ENCODE results near the gene CFC1.
"Not testable (repeated sequence)": the region's sequence is repeated elsewhere in the genome, so short reads cannot be mapped to it uniquely, and the experiment has no call there.

The CFC1 gene

GRCh38 chr2:130582970-130583369 lies 16.4 kb downstream of the CFC1 start:
- not testable (repeated sequence) for DNase-seq

DNA sequence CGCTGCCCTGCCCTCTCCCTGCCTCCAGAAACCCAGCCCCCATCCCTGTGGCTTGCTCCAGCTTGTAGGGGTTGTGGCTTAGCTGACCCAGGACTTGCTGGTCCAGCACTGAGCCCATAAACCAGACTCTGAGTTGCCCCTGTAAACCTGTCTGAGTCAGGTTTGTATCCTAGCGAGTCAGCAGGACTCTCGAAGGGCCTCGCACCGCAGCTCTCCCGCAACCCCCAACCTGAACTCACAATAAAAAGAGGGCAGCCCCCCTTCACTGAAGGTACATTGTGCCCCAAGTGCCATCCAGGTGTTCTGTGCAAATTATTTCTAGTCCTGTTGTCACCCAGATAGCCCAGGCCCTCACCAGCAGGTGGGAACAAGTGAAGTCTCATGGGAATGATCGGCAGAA lies 17.9 kb downstream of the CFC1 start:
- DNase-seq, result not testable (repeated sequence)

DNA sequence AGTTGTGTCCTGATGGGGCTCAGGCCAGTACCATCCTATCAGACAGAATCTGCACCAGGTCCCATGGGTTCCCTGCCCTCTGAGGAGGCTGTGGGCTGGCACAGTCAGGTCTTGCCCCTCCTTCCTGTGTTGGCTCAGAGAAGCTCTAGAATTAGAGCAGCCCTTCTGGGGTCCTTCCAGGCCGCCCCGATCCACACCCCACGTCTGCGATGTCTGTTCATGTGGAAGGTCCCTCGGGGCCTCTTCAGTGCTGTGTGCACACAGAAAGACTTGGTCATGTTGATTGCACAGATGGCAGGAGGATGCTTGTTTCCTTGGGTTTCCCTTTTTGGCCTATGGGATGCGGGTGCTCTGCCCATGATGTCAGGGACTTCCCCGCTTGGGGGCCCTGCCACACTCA lies 20.3 kb downstream of the CFC1 start:
- DNase-seq, result not testable (repeated sequence)

GRCh38 chr2:130577559-130577958 lies 21.8 kb downstream of the CFC1 start:
- not testable (repeated sequence) for DNase-seq

DNA sequence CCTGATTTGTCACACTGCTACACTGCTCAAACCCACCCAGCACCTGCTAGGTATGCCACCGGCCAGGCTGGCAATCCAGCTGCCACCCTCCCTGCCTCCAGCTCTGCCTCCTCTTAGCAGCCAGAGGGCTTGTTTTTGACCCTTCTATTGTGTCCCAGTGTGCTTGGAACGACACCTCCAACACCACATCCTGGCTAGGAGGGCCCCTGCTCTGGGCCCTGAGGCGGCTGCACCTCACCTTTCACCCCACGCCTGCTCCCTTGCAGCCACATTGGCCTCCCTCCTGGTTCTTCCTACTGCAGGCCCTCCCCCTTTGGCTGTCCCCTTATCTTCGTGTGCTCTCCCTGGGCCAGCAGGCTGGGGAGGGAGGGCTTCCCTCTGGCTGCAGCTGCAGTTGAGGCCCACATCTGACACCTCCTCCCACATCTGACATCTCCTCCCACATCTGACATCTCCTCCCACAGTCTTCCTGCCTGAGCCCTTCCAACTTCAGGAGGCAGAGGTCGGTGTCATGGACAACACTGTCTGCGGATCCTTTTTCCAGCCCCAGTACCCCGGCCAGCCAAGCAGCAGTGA lies 23.1 kb downstream of the CFC1 start:
- DNase-seq, result not testable (repeated sequence)

DNA sequence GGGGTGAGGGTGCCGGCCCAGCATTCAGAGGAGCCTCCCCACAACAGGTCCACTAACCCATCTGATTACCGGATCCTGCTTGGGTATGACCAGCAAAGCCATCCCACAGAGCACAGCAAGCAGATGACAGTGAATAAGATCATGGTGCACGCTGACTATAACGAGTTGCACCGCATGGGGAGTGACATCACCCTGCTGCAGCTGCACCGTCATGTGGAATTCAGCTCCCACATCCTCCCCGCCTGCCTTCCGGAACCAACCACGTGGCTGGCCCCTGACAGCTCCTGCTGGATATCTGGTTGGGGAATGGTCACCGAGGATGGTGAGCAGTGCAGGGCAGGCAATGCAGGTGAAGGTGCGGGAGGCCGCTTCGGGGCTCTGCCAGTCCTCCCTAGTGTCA lies 25.1 kb downstream of the CFC1 start:
- not testable (repeated sequence) for DNase-seq

DNA sequence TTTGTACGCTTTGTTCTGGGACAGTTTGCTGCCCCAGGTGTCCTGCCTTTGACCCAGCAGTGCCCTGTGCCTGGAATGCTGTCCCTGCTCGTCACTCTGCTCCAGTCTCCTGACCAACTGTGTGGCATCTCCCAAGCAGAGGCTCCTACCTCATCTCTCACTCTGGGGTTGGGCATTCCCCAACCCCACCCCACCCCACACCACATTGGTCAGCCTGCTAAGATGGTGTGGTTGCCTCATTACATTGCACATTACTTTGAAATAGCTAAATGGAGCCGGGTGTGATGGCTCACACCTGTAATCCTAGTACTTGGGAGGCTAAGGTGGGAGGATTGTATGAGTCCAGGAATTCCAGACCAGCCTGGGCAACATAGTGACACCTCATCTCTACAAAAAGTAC lies 27.4 kb downstream of the CFC1 start:
- not testable (repeated sequence) for DNase-seq

DNA sequence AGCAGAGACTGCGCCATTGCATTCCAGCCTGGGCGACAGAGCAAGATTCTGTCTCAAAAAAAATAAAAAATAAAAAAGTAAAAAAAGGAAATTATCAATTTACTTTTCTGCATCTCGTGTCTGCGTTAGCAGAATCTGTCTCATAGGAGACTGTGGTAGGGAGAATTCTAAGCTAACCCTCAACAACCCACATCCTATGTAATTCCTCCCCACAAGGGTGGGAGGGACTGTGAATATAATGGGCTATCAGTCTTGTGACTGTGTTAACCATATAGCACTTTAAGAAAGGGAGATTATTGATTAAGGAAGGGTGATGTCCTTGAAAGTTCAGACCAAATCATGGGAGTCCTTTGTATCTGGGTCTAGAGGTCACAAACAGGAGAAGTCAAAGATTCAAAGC lies 33.2 kb downstream of the CFC1 start:
- DNase-seq, result not testable (repeated sequence)

GRCh38 chr2:130556441-130556840 lies 42.9 kb downstream of the CFC1 start:
- not testable (repeated sequence) for DNase-seq

- DNase-seq, result not testable (repeated sequence)
Observed at GRCh38 chr2:130554178-130554577, 45.2 kb downstream of the CFC1 start.

DNA sequence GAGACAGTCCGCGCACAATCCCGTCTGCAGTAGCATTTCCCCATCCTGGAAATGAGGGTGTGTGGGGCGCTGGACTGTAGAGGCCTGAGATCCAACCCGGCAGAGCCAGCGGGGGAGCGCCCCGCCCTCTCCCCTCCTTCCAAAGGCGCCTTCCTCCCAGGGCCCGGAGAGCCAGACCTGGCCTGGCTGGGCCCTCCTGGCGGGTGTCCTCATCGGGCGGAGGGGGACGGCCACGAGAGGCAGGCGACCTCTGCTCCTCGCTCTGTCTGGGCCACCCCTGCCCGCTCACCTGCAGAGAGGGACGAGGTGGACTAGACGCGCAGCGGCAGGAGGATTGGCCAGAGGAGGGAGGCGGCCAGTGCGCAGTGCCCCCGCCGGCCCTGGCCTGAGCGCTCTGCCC lies 49.9 kb downstream of the CFC1 start:
- DNase-seq, result not testable (repeated sequence)

DNA sequence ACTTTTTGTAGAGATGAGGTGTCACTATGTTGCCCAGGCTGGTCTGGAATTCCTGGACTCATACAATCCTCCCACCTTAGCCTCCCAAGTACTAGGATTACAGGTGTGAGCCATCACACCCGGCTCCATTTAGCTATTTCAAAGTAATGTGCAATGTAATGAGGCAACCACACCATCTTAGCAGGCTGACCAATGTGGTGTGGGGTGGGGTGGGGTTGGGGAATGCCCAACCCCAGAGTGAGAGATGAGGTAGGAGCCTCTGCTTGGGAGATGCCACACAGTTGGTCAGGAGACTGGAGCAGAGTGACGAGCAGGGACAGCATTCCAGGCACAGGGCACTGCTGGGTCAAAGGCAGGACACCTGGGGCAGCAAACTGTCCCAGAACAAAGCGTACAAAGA lies 51.0 kb downstream of the CFC1 start:
- not testable (repeated sequence) for DNase-seq

DNA sequence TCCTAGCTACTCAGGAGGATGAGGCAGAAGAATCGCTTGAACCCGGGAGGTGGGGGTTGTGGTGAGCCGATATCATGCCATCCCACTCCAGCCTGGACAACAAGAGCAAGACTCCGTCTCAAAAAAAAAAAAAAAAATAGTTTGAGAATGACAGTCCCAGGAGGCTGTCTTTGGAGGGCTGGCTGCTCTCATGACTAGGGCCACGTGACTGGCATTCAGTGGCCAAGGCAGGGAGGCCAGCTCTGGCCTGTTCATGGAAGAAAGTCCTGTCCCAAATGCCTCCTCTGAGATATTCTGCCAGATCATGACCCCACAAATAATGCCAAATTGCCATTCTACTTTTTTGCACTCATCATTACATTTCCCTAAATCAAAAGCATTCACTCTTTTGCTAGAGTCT lies 54.4 kb downstream of the CFC1 start:
- not testable (repeated sequence) for DNase-seq

- DNase-seq, result not testable (repeated sequence)
Observed at GRCh38 chr2:130543785-130544528, 55.4 kb downstream of the CFC1 start.

GRCh38 chr2:130542789-130543188 lies 56.6 kb downstream of the CFC1 start:
- not testable (repeated sequence) for DNase-seq

All from NCI-H1417 (cell line).